ENCODE measurements around the gene SRBD1. TPM values are rescaled to one million over a fixed set of nuclear protein-coding genes. Genes with fewer than 3 reads are reported as not detected.

SRBD1 gene
- total and polyA plus RNA-seq, 2 of the 8 experiments (the other 6 are each of a cell fraction or from before 2014, with no cell fraction given), result 4.6 to 20.0 TPM

DNA sequence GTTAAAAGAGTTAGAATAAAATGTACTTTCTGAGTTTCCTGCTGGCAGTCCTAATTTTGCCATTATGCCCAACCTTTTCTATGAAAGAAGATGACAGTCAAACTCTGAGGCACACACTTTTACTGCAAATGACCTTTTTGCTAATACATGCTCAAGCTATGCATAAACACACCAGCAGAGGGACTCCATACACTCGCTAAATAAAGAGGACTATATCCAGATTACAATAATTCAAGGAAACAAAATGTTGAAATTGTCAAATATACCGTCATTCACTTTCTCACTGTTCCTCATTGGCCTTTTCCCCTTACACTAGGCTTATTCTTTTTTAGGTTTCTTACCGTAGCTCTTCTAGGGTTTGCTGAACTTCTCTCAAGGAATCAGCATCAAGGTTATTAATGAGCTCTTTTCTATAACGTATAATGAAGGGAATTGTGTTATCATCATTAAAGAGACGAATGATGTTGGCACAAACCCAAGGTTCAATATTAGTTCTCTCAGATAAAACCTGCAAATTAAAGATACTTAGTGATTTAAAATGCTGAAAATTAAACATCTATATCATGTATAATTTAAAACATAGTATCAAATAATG lies 25.7 kb downstream of the SRBD1 start (continued):
- no peak for TF ChIP-seq SIN3A (conservative IDR thresholded peaks at IDR 0.05 in 1 of 2, IDR thresholded peaks at IDR 0.05 in 1 of 2; ENCODE audit: low read depth in 1 of 2, low read length in 2 of 2)
- no peak for TF ChIP-seq EGR1 (IDR thresholded peaks at IDR 0.05; ENCODE audit: borderline replicate concordance, low read depth, low read length)

Measured in H1 (cell line).